Prostate gland (tissue), 2 donors: ENCODE results near the gene PLA2G4E. TPM values are rescaled to one million over a fixed set of nuclear protein-coding genes. Genes with fewer than 3 reads are reported as not detected.

ENCODE experiments used
- DNase-seq: peaks from one replicate; pipeline ENCODE4 v3.0.0-alpha.2; 2019; ENCODE audit warnings: low spot score
- H3K27ac ChIP-seq, 2 donors: fragments of 200-600 bp; sonication (generic); 2 replicates each; pipeline ENCODE4 v1.5.1; 2017 to 2019
- H3K27me3 ChIP-seq: fragments of 200-600 bp; sonication (generic); replicated peaks from 2 replicates; pipeline ENCODE4 v1.5.1; 2019; ENCODE audit not compliant: insufficient read depth
- H3K36me3 ChIP-seq, 2 donors: fragments of 200-600 bp; sonication (generic); 1 replicate in 1 of 2; 2 replicates in 1 of 2; pipeline versions ENCODE4 v1.5.1 to v1.8.1; 2017 to 2019
- H3K4me1 ChIP-seq: fragments of 200-600 bp; sonication (generic); replicated peaks from 2 replicates; pipeline ENCODE4 v1.5.1; 2019
- H3K4me3 ChIP-seq, 2 donors: fragments of 200-600 bp; sonication (generic); 2 replicates each; pipeline ENCODE4 v1.5.1; 2017 to 2019
- H3K9me3 ChIP-seq: fragments of 200-600 bp; sonication (generic); 2 replicates; pipeline ENCODE4 v1.5.1; 2017
- POLR2A ChIP-seq: fragments of 450-650 bp; IDR thresholded peaks from one replicate; pipeline ENCODE4 v1.6.1; 2016; ENCODE audit warnings: antibody characterized with exemption, mild to moderate bottlenecking
- POLR2AphosphoS5 ChIP-seq: sonication (generic); formaldehyde crosslinking; IDR thresholded peaks from one replicate; pipeline ENCODE4 v1.6.1; 2017; ENCODE audit warnings: antibody characterized with exemption
- WGBS: methylation state at CpG from one replicate; pipeline ENCODE4 v1.1.5; 2018; 5-methylcytosine and 5-hydroxymethylcytosine counted together
- intact Hi-C: fragments of 100-400 bp; cut with DNase I; formaldehyde crosslinking; loops from one replicate; pipeline ENCODE4 v1.14.2; 2022
- total RNA-seq, 2 donors: library from RNA; depleted of rRNA; stranded (reverse); fragments of >200 nt; gene quantifications; one replicate each; pipeline ENCODE4 v1.1.0, GENCODE V29; 2016
- TF ChIP-seq, protein P1 (sequence below), 4 experiments: fragments of 200-600 bp in 2 of 4; fragments of 450-650 bp in 2 of 4; sonication (generic) in 2 of 4; IDR thresholded peaks; 1 replicate in 3 of 4; 2 replicates in 1 of 4; pipeline ENCODE4 v1.5.1; 2016 to 2019; ENCODE audit warnings: antibody characterized with exemption in 4 of 4, mild to moderate bottlenecking in 2 of 4, moderate library complexity in 2 of 4

PLA2G4E gene
- total RNA-seq, 2 donors from 2014 or later, result 0.17 to 0.18 TPM

DNA sequence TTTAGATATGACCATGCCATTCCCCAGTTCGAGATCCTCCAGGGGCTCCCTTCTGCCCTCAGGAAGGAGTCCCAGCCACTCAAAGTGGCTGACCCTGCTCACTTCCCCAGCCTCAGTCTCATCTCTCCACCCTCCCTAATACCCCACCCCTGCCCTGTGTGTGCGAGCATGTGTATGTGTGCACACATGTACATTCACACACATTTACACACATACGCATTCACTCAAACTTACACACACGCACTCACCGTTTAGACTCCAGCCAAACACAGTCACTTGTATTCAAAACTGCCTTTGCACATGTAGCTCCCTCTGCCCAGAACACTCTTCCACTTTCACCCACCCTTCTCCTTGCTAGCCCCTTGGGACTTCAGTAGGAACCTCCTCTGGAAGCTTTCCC lies 11.4 kb downstream of the PLA2G4E start:
- WGBS, result 94% methylated on average over 5 of the region's 5 CpGs
- Histone ChIP-seq H3K4me1 (no peaks in the 10 kb centered on the region), H3K4me3 (no peak overlapping the region), H3K36me3 (no peaks in the 10 kb centered on the region), H3K27me3 (no peaks in the 10 kb centered on the region), H3K9me3 (no peaks in the 10 kb centered on the region), H3K27ac (no peak overlapping the region)
- intact Hi-C loops, result no loop called here
- no peak for DNase-seq
- TF ChIP-seq POLR2A (no peak), POLR2AphosphoS5 (no peak)
- TF ChIP-seq, protein P1, sequence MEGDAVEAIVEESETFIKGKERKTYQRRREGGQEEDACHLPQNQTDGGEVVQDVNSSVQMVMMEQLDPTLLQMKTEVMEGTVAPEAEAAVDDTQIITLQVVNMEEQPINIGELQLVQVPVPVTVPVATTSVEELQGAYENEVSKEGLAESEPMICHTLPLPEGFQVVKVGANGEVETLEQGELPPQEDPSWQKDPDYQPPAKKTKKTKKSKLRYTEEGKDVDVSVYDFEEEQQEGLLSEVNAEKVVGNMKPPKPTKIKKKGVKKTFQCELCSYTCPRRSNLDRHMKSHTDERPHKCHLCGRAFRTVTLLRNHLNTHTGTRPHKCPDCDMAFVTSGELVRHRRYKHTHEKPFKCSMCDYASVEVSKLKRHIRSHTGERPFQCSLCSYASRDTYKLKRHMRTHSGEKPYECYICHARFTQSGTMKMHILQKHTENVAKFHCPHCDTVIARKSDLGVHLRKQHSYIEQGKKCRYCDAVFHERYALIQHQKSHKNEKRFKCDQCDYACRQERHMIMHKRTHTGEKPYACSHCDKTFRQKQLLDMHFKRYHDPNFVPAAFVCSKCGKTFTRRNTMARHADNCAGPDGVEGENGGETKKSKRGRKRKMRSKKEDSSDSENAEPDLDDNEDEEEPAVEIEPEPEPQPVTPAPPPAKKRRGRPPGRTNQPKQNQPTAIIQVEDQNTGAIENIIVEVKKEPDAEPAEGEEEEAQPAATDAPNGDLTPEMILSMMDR (IDR thresholded peaks at IDR 0.05), result no peak

DNA sequence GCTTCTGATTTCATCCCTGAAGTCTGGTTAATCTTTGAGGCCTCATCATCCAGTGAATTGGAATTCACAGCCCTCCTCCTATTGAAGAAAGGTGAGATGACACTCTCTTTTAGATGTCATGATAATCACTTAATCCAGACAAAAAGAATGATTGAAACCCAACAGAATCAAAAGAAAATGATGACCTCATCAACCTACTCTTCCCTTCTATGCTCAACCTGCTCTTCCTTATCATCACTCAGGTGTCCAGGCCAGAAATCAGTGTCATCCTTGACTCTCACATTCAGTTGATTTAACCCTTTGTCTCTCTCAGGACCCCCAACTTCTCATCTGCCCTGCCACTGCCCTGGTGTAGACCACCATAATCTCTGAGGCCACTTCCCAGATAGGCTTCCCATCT lies 11.8 kb downstream of the PLA2G4E start:
- Histone ChIP-seq H3K27ac (no peak overlapping the region), H3K4me1 (no peaks in the 10 kb centered on the region), H3K4me3 (no peak overlapping the region), H3K36me3 (no peaks in the 10 kb centered on the region), H3K9me3 (no peaks in the 10 kb centered on the region), H3K27me3 (no peaks in the 10 kb centered on the region)
- TF ChIP-seq POLR2AphosphoS5, result no peak
- TF ChIP-seq POLR2A, result no peak
- TF ChIP-seq, protein P1 (IDR thresholded peaks at IDR 0.05), result no peak
- no peak for DNase-seq
- intact Hi-C loops, result no loop called here

DNA sequence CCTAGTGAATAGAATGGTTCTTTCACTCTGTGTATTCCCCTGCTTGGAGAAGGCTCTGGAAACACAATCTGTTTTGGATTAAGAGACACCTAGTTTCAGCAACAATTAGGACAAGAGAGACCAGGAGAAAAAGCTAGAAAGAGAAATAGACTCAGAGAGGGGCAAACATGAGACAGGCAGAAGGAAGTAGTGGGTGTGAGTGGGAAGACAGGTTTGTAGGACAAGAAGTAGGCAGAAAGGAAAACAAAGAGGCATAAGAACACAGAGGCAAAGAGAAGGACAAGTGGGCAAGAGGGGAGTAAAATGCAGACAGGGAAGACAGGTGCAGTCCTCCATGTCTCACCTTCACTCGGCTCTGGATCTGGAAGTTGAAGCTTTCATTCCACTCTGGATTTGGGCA lies 13.5 kb downstream of the PLA2G4E start:
- Histone ChIP-seq H3K27ac (no peak overlapping the region), H3K4me3 (no peak overlapping the region), H3K9me3 (no peaks in the 10 kb centered on the region), H3K4me1 (no peaks in the 10 kb centered on the region), H3K36me3 (no peaks in the 10 kb centered on the region), H3K27me3 (no peaks in the 10 kb centered on the region)
- WGBS, result 89% methylated on average over 1 of the region's 1 CpG
- DNase-seq, result no peak
- no peak for TF ChIP-seq POLR2A
- TF ChIP-seq, protein P1 (IDR thresholded peaks at IDR 0.05), result no peak
- no peak for TF ChIP-seq POLR2AphosphoS5
- intact Hi-C loops, result no loop called here

DNA sequence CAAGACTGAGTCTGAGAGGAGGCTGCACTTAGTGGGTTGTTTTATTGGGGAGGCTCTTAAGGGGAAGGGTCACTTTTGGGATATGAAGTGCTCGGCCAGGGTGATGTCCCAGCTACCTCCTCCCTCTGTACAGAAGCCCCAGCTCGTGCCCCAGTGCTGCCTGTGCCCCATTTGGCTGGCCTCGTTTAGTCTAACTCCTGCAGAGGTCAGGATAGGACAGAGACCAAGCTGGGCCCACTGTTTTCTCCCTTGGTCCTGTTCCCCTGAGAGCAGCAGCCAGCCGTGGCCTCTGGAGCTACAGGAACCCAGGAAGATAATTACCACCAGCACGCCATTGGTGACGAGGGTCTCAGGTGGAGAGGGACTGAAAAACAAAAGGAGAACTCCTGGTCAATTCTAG lies 18.5 kb downstream of the PLA2G4E start:
- H3K27ac ChIP-seq, result no peak overlapping the region
- intact Hi-C loops, result no loop called here
- H3K4me3 ChIP-seq, result no peak overlapping the region
- H3K9me3 ChIP-seq, result no peaks in the 10 kb centered on the region
- no peak for TF ChIP-seq POLR2A
- no peak for TF ChIP-seq POLR2AphosphoS5
- TF ChIP-seq, protein P1 (IDR thresholded peaks at IDR 0.05), result no peak
- H3K27me3 ChIP-seq, result no peaks in the 10 kb centered on the region
- no peak for DNase-seq
- 86% methylated on average over 6 of the region's 6 CpGs for WGBS
- no peaks in the 10 kb centered on the region for H3K36me3 ChIP-seq
- peaks cover under 1% of the 10 kb centered on the region for H3K4me1 ChIP-seq

DNA sequence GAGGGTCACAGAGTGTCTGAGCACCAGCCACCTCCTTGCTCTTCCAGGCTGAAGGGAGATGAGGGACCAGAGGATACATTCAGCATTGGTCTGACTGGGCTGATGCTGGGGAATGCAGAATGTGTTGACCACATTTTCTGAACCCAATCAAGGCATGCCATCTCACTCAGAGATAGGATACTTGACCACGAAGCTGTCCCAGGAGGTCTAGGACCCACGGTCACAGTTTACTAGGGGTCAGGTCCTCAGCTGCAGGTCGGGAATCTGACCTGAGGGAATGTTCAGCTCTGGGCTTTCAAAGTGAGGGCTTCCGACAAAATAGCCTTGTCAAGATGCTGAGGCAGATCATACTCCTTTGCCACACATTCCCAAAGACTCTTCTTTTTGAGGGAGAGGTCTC lies 19.6 kb downstream of the PLA2G4E start:
- intact Hi-C loops, result no loop called here
- no peak for DNase-seq
- H3K27ac ChIP-seq, result no peak overlapping the region

More for the DNA sequence above, 19.6 kb downstream of the PLA2G4E start:
- Histone ChIP-seq H3K4me3 (no peak overlapping the region), H3K36me3 (no peaks in the 10 kb centered on the region), H3K9me3 (no peaks in the 10 kb centered on the region), H3K4me1 (peaks cover 7% of the 10 kb centered on the region), H3K27me3 (no peaks in the 10 kb centered on the region)
- WGBS, result 78% methylated on average over 4 of the region's 4 CpGs
- TF ChIP-seq, protein P1 (IDR thresholded peaks at IDR 0.05), result no peak
- TF ChIP-seq POLR2AphosphoS5, result no peak
- no peak for TF ChIP-seq POLR2A
